Astrocyte of the hippocampus (primary cell): ENCODE results near the gene ATF1.

Experiments used
- DNase-seq: peaks from one replicate; pipeline ENCODE4 v3.0.0; 2011; ENCODE audit warnings: low read depth, low spot score

Gene ATF1

GRCh38 chr12:50763639-50764285, at the start of gene ATF1:
ATF1 (plus strand) TSS chr12:50764101; CDS start chr12:50780146, 16,045 bp downstream.
- DNase-seq = peak; percentile 98

GRCh38 chr12:50715174-50715573, 48.7 kb upstream of the ATF1 start:
- DNase-seq = peak; percentile 72

GRCh38 chr12:50718760-50719159, 45.1 kb upstream of the ATF1 start:
- DNase-seq = no peak

GRCh38 chr12:50720085-50720484, 43.8 kb upstream of the ATF1 start:
- DNase-seq = peak; percentile 18

GRCh38 chr12:50720501-50720900, 43.4 kb upstream of the ATF1 start:
- no peak for DNase-seq

GRCh38 chr12:50723865-50724264, 40.0 kb upstream of the ATF1 start:
- DNase-seq = no peak

GRCh38 chr12:50725011-50725942, 38.6 kb upstream of the ATF1 start:
- DNase-seq = peak; percentile 77

GRCh38 chr12:50727466-50727865, 36.4 kb upstream of the ATF1 start:
- no peak for DNase-seq

- DNase-seq = no peak
Observed at GRCh38 chr12:50728417-50728816, 35.5 kb upstream of the ATF1 start.

- no peak for DNase-seq
Observed at GRCh38 chr12:50728841-50729240, 35.1 kb upstream of the ATF1 start.

GRCh38 chr12:50732591-50732990, 31.3 kb upstream of the ATF1 start:
- peak; percentile 83 for DNase-seq

- DNase-seq = no peak
Observed at GRCh38 chr12:50733706-50734105, 30.2 kb upstream of the ATF1 start.

GRCh38 chr12:50734409-50735263, 29.3 kb upstream of the ATF1 start:
- DNase-seq = peak; percentile 61

GRCh38 chr12:50739611-50740010, 24.3 kb upstream of the ATF1 start:
- no peak for DNase-seq

GRCh38 chr12:50740307-50740706, 23.6 kb upstream of the ATF1 start:
- no peak for DNase-seq

- DNase-seq = no peak
Observed at GRCh38 chr12:50742776-50743175, 21.1 kb upstream of the ATF1 start.

- DNase-seq = no peak
Observed at GRCh38 chr12:50745861-50746260, 18.0 kb upstream of the ATF1 start.

GRCh38 chr12:50746431-50746830, 17.5 kb upstream of the ATF1 start:
- no peak for DNase-seq

GRCh38 chr12:50747817-50748216, 16.1 kb upstream of the ATF1 start:
- no peak for DNase-seq

- no peak for DNase-seq
Observed at GRCh38 chr12:50749459-50749882, 14.4 kb upstream of the ATF1 start.

GRCh38 chr12:50750366-50750765, 13.5 kb upstream of the ATF1 start:
- no peak for DNase-seq
